ENCODE results near the gene OOEP. TPM values are rescaled to one million over a fixed set of nuclear protein-coding genes. Genes with fewer than 3 reads are reported as not detected.
"Not testable (repeated sequence)": the region's sequence is repeated elsewhere in the genome, so short reads cannot be mapped to it uniquely, and the experiment has no call there.

Gene OOEP
- total and polyA plus RNA-seq, 4 donors, result 0.16 to 0.98 (median 0.37) TPM; not detected in 1

GRCh38 chr6:73394577-73395354, 25.1 kb upstream of the OOEP start, which contains the start of gene DDX43:
Gene DDX43 (plus strand): TSS chr6:73394828. CDS start chr6:73394906, 78 bp downstream.
- 81% methylated on average over 54 of the region's 54 CpGs for WGBS, 2 donors
- Histone ChIP-seq H3K36me3 (ENCODE audit: control insufficient read depth in 4 of 4, insufficient read depth in 4 of 4, low read length in 4 of 4) (no peaks in the 10 kb centered on the region), H3K27ac (ENCODE audit: low read depth in 1 of 2, low read length in 1 of 2) (peak within 1 kb of the TSS in 1 of 2 donors; percentile 6), H3K9me3 (ENCODE audit: control insufficient read depth in 4 of 4, insufficient read depth in 3 of 4, low read length in 3 of 4) (no peaks in the 10 kb centered on the region), H3K27me3 (ENCODE audit: control insufficient read depth in 3 of 3, insufficient read depth in 3 of 3, low read length in 2 of 3) (no peaks in the 10 kb centered on the region), H3K9ac (ENCODE audit: insufficient read depth in 1 of 2, low read length in 2 of 2) (no peak within 1 kb of the TSS), H3K4me1 (ENCODE audit: control insufficient read depth in 5 of 5, insufficient read depth in 5 of 5, low read length in 5 of 5) (no peaks in the 10 kb centered on the region), H3K4me3 (no peak within 1 kb of the TSS)
- peak; percentile 72 for ATAC-seq (ENCODE audit: insufficient read depth, low FRiP score)
- DNase-seq, result peak; percentile 13 to 32 (median 25)
- TF ChIP-seq, protein P1, sequence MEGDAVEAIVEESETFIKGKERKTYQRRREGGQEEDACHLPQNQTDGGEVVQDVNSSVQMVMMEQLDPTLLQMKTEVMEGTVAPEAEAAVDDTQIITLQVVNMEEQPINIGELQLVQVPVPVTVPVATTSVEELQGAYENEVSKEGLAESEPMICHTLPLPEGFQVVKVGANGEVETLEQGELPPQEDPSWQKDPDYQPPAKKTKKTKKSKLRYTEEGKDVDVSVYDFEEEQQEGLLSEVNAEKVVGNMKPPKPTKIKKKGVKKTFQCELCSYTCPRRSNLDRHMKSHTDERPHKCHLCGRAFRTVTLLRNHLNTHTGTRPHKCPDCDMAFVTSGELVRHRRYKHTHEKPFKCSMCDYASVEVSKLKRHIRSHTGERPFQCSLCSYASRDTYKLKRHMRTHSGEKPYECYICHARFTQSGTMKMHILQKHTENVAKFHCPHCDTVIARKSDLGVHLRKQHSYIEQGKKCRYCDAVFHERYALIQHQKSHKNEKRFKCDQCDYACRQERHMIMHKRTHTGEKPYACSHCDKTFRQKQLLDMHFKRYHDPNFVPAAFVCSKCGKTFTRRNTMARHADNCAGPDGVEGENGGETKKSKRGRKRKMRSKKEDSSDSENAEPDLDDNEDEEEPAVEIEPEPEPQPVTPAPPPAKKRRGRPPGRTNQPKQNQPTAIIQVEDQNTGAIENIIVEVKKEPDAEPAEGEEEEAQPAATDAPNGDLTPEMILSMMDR (IDR thresholded peaks at IDR 0.05; ENCODE audit: control extremely low read depth, extremely low read depth), result no peak

DNA sequence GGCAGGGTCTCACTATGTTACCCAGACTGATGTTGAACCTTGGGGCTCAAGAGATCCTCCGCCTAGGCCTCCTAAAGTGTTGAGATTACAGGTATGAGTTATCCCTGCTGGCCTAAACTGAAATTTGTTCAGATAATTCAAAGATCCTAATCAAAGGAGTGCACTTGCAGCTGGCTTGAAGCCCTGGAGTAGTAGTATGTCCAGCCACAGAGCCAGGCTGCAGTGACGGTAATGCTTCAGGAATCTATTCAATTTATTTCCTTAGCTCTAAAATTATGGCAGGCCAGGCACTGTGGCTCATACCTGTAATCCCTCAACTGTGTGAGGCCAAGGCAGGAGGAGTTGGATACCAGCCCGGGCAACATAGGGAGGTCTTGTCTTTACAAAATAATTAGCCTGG, 23.6 kb upstream of the OOEP start:
- no peak overlapping the region for H3K4me3 ChIP-seq

GRCh38 chr6:73392188-73392587, 22.5 kb upstream of the OOEP start:
- H3K36me3 ChIP-seq (ENCODE audit: control insufficient read depth in 4 of 4, insufficient read depth in 4 of 4, low read length in 4 of 4); H3K4me1 ChIP-seq (ENCODE audit: control insufficient read depth in 5 of 5, insufficient read depth in 5 of 5, low read length in 5 of 5); H3K9ac ChIP-seq (ENCODE audit: insufficient read depth in 1 of 2, low read length in 2 of 2); ATAC-seq (ENCODE audit: insufficient read depth, low FRiP score); H3K9me3 ChIP-seq (ENCODE audit: control insufficient read depth in 4 of 4, insufficient read depth in 3 of 4, low read length in 3 of 4); H3K27ac ChIP-seq (ENCODE audit: low read depth in 1 of 2, low read length in 1 of 2); H3K4me3 ChIP-seq; H3K27me3 ChIP-seq (ENCODE audit: control insufficient read depth in 3 of 3, insufficient read depth in 3 of 3, low read length in 2 of 3): not testable (repeated sequence)
- WGBS, 2 donors, result 62 to 82% methylated on average over 4 of the region's 4 CpGs
- peak in 1 of 3 donors; percentile 2 for DNase-seq

More for the DNA sequence above, 23.6 kb upstream of the OOEP start:
- Histone ChIP-seq H3K27me3 (ENCODE audit: control insufficient read depth in 3 of 3, insufficient read depth in 3 of 3, low read length in 2 of 3) (no peaks in the 10 kb centered on the region), H3K9me3 (ENCODE audit: control insufficient read depth in 4 of 4, insufficient read depth in 3 of 4, low read length in 3 of 4) (no peaks in the 10 kb centered on the region), H3K36me3 (ENCODE audit: control insufficient read depth in 4 of 4, insufficient read depth in 4 of 4, low read length in 4 of 4) (no peaks in the 10 kb centered on the region), H3K4me1 (ENCODE audit: control insufficient read depth in 5 of 5, insufficient read depth in 5 of 5, low read length in 5 of 5) (peaks cover 0 to 3% (median 0%) of the 10 kb centered on the region in 5 donors), H3K27ac (ENCODE audit: low read depth in 1 of 2, low read length in 1 of 2) (no peak overlapping the region), H3K9ac (ENCODE audit: insufficient read depth in 1 of 2, low read length in 2 of 2) (no peak overlapping the region)
- ATAC-seq (ENCODE audit: insufficient read depth, low FRiP score) (no peak), DNase-seq (no peak)
- 97 to 98% methylated on average over 3 of the region's 3 CpGs for WGBS, 2 donors
- TF ChIP-seq, protein P1 (IDR thresholded peaks at IDR 0.05; ENCODE audit: control extremely low read depth, extremely low read depth), result no peak

DNA sequence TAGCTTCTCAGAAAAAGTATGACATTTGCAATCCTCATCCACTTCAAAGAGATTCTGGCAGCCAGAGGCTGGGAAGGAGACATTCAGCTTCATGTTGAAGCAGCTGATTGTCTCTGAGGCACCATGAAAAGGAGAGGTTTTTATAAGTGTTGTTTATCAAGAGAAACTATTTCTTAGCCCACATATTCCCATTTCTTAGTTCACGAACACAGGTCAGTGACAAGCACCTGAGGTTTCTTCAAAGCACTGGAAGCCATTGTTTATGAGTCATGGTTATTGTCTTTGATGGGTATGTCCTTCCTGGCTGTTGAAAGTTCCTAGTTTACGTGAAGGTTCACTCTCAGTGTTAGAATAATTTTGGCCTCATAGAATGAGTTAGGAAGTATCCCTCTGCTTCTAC, 22.0 kb upstream of the OOEP start:
- no peaks in the 10 kb centered on the region for H3K9me3 ChIP-seq (ENCODE audit: control insufficient read depth in 4 of 4, insufficient read depth in 3 of 4, low read length in 3 of 4)
- WGBS, 2 donors, result 62 to 77% methylated on average over 2 of the region's 2 CpGs
- H3K4me3 ChIP-seq, result no peak overlapping the region
- DNase-seq, result no peak
- no peaks in the 10 kb centered on the region for H3K36me3 ChIP-seq (ENCODE audit: control insufficient read depth in 4 of 4, insufficient read depth in 4 of 4, low read length in 4 of 4)
- H3K27ac ChIP-seq (ENCODE audit: low read depth in 1 of 2, low read length in 1 of 2), result no peak overlapping the region
- TF ChIP-seq, protein P1 (IDR thresholded peaks at IDR 0.05; ENCODE audit: control extremely low read depth, extremely low read depth), result no peak
- H3K4me1 ChIP-seq (ENCODE audit: control insufficient read depth in 5 of 5, insufficient read depth in 5 of 5, low read length in 5 of 5), result peaks cover 0 to 3% (median 0%) of the 10 kb centered on the region in 5 donors
- no peak for ATAC-seq (ENCODE audit: insufficient read depth, low FRiP score)
- H3K9ac ChIP-seq (ENCODE audit: insufficient read depth in 1 of 2, low read length in 2 of 2), result no peak overlapping the region
- no peaks in the 10 kb centered on the region for H3K27me3 ChIP-seq (ENCODE audit: control insufficient read depth in 3 of 3, insufficient read depth in 3 of 3, low read length in 2 of 3)

All from lung (tissue), 12 donors.